ENCODE results near the gene WFIKKN2. TPM values are rescaled to one million over a fixed set of nuclear protein-coding genes. Genes with fewer than 3 reads are reported as not detected.

Gene WFIKKN2
- total and polyA plus RNA-seq, 2 of the 8 experiments (the other 6 are each of a cell fraction or from before 2014, with no cell fraction given) = 0.07 to 0.30 TPM

DNA sequence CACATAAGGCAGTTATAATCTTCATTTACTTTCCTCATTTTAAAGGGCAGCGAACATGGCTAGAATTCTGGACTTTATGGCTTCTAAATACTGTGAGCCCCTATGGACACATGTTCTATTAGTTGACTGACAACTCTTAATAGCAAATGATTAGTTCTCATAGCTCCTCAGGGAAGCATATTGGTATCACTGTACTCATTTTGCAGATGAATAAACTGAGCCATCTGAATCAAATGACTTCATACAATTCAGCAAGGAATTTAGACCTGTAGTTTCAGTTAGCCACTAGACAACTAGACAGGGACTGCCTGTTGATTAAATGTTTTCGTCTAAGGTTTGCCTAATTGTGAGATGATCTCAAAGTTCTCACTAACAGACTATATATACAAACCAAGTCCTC lies 21.0 kb downstream of the WFIKKN2 start:
- H2BK120ac ChIP-seq (replicated peaks; ENCODE audit: low read depth, low read length) = no peak overlapping the region
- H3K23ac ChIP-seq (ENCODE audit: insufficient read length) = no peak overlapping the region
- no peak overlapping the region for H2BK20ac ChIP-seq (ENCODE audit: low read length)
- H3K9me3 ChIP-seq (ENCODE audit: insufficient read depth in 2 of 2, low read depth in 1 of 2, low read length in 1 of 2) = no peaks in the 10 kb centered on the region
- no peak overlapping the region for H2BK5ac ChIP-seq (ENCODE audit: low read depth, low read length)
- H3K23me2 ChIP-seq (ENCODE audit: low read depth, low read length) = no peaks in the 10 kb centered on the region; the same call in 1 of the 2 replicates
- no peak overlapping the region for H2AFZ ChIP-seq (ENCODE audit: low read length)
- H3K79me2 ChIP-seq (ENCODE audit: control insufficient read depth in 1 of 2, insufficient read depth in 2 of 2, low read length in 2 of 2) = no peaks in the 10 kb centered on the region
- CTCF ChIA-PET (ENCODE audit: partially characterized antibody) = interaction anchor here (1.0 to 31.7 kb wide), 10 partner anchors 9 to 92 kb away, joined by 3 to 735 read pairs (median 4); partner anchors contain the start of gene TOB1
- H2AK5ac ChIP-seq (ENCODE audit: low read depth, low read length) = no peak overlapping the region
- no peak overlapping the region for H3K14ac ChIP-seq (ENCODE audit: insufficient read length)
- no peak overlapping the region for H3K4ac ChIP-seq (replicated peaks; ENCODE audit: insufficient read length, low read depth, low read length)
- no peak overlapping the region for H3K9ac ChIP-seq (replicated peaks in 1 of 4; ENCODE audit: extremely low read depth in 1 of 4, low read depth in 3 of 4, low read length in 3 of 4)
- H3K4me1 ChIP-seq (replicated peaks in 1 of 4; ENCODE audit: control insufficient read depth in 3 of 4, insufficient read depth in 4 of 4, low read length in 3 of 4) = peaks cover 0 to 4% (median 0%) of the 10 kb centered on the region in 4 experiments; a peak in 1 of 7 replicates
- H3K4me3 ChIP-seq (ENCODE audit: extremely low read depth in 1 of 4, insufficient read depth in 2 of 4, low read depth in 3 of 4, low read length in 4 of 4) = no peak overlapping the region
- H4K91ac ChIP-seq (replicated peaks; ENCODE audit: insufficient read length, low read length) = no peak overlapping the region
- H2BK12ac ChIP-seq (ENCODE audit: low read depth, low read length) = no peak overlapping the region
- no peaks in the 10 kb centered on the region for H3K27me3 ChIP-seq (replicated peaks in 1 of 4; ENCODE audit: control insufficient read depth in 3 of 4, extremely low read depth in 1 of 4, insufficient read depth in 3 of 4, low read length in 3 of 4)
- H3K4me2 ChIP-seq (ENCODE audit: insufficient read depth in 1 of 2, low read depth in 2 of 2, low read length in 2 of 2) = no peak overlapping the region
- no peak overlapping the region for H3K56ac ChIP-seq (replicated peaks; ENCODE audit: insufficient read length, low read depth, low read length)
- DNase-seq (ENCODE audit: low read depth in 1 of 2, low spot score in 2 of 2) (no peak), FAIRE-seq (no peak)
- H4K20me1 ChIP-seq (replicated peaks in 1 of 2; ENCODE audit: control insufficient read depth in 1 of 2, insufficient read depth in 2 of 2, low read length in 2 of 2) = no peaks in the 10 kb centered on the region
- no peaks in the 10 kb centered on the region for H3K79me1 ChIP-seq (ENCODE audit: low read depth, low read length)
- no peak overlapping the region for H2BK15ac ChIP-seq (ENCODE audit: low read length)
- POLR2A ChIA-PET (ENCODE audit: partially characterized antibody) = interaction anchor here (2.6 kb wide), 1 partner anchor 9 kb away, joined by 26 read pairs; the partner anchor contains the start of gene TOB1
- no peak overlapping the region for H3K27ac ChIP-seq (ENCODE audit: low read depth, low read length)
- H4K5ac ChIP-seq (ENCODE audit: insufficient read length, low read depth, low read length) = no peak overlapping the region
- H3K18ac ChIP-seq (ENCODE audit: extremely low read depth, low read length) = no peak overlapping the region
- H4K8ac ChIP-seq (ENCODE audit: extremely low read depth, insufficient read depth, low read length) = no peak overlapping the region
- H3K36me3 ChIP-seq (ENCODE audit: control insufficient read depth in 2 of 4, insufficient read depth in 4 of 4, low read length in 3 of 4) = 0 out of 8 replicates have a peak, but pooled peaks cover 0 to under 1% (median 0%) of the 10 kb centered on the region in 4 experiments
- WGBS, 2 experiments (ENCODE audit: extremely low coverage in 1 of 2, insufficient coverage in 1 of 2, insufficient read length in 1 of 2, insufficient replicate concordance in 2 of 2, low coverage in 1 of 2, low lambda C conversion rate in 2 of 2, missing lambda C conversion rate in 1 of 2) = 85% methylated on average over 2 of the region's 2 CpGs; no CpG with 5 or more reads in 1 of the 2 experiments
- TF ChIP-seq SP4 (IDR thresholded peaks at IDR 0.05; ENCODE audit: low read length) = no peak
- no peak for TF ChIP-seq ZNF274 (IDR thresholded peaks at IDR 0.05; ENCODE audit: borderline replicate concordance, extremely low read depth, low read length)
- no peak for TF ChIP-seq HDAC6 (IDR thresholded peaks at IDR 0.05; ENCODE audit: low read depth, low read length)
- TF ChIP-seq, protein P1, sequence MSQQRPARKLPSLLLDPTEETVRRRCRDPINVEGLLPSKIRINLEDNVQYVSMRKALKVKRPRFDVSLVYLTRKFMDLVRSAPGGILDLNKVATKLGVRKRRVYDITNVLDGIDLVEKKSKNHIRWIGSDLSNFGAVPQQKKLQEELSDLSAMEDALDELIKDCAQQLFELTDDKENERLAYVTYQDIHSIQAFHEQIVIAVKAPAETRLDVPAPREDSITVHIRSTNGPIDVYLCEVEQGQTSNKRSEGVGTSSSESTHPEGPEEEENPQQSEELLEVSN (IDR thresholded peaks at IDR 0.05) = no peak
- TF ChIP-seq CREB1 (IDR thresholded peaks at IDR 0.05) = no peak
- TF ChIP-seq GABPA (IDR thresholded peaks at IDR 0.05; ENCODE audit: borderline replicate concordance, insufficient read depth, low read length) = no peak
- no peak for TF ChIP-seq SIRT6 (IDR thresholded peaks at IDR 0.05; ENCODE audit: low read length)
- TF ChIP-seq FOSL1 (IDR thresholded peaks at IDR 0.05; ENCODE audit: insufficient read depth, low read depth, low read length) = no peak
- TF ChIP-seq, protein P2, sequence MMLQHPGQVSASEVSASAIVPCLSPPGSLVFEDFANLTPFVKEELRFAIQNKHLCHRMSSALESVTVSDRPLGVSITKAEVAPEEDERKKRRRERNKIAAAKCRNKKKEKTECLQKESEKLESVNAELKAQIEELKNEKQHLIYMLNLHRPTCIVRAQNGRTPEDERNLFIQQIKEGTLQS (IDR thresholded peaks at IDR 0.05; ENCODE audit: insufficient read depth, low read depth, low read length) = no peak
- TF ChIP-seq TAF1 (IDR thresholded peaks at IDR 0.05; ENCODE audit: low read depth, low read length) = no peak
- no peak for TF ChIP-seq BCL11A (IDR thresholded peaks at IDR 0.05; ENCODE audit: low read depth in 2 of 2, low read length in 2 of 2)
- no peak for TF ChIP-seq SP2 (IDR thresholded peaks at IDR 0.05; ENCODE audit: low read length)
- TF ChIP-seq EP300 (IDR thresholded peaks at IDR 0.05; ENCODE audit: borderline replicate concordance in 1 of 2, low read depth in 2 of 2, low read length in 2 of 2) = no peak
- TF ChIP-seq GTF2F1 (IDR thresholded peaks at IDR 0.05; ENCODE audit: borderline replicate concordance, low read depth, low read length) = no peak

Measured in H1 (cell line).